ENCODE data around the gene ZBTB32.
A peak's percentile ranks its signal among the peaks of the same experiment; 100 is the strongest.

The ZBTB32 gene

DNA sequence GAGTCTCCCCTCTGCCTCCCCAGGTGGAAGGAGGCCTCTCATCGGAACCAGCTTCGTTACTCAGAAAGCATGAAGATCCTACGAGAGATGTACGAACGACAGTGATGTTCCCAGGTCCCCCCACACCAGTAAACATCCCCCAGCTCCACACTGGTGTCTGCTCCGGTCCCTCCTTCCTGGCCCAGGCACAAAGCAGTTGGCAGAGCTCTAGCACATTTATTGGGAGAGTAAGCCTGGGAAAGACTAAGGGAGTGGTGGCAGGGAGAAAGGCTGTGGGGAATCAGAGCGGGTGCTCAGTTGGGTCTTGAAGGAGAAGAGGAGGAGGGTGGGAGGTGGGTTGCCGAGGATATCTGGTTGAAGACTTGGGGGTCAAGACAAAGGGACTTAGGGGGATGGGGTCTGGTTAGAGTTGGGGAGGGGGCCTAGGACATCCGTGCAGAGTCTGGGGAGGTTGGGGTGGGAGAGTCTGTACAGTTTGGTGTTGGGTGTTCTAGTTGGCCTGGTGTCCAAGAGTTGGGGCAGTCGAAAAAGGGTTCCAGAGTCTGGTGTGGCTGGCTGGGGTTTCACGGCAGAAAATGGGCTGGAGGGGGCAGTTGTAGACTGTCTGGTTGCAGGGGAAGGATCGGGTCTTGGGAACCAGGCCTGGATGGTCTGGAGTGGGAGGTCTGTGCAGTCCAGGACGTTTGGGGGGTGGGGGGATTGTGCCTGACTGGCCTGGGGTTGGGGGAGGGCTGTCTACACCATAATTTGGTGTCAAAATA is 50.2 kb downstream of the ZBTB32 start:
- no peak overlapping the region for H3K4me3 ChIP-seq (ENCODE audit: low read depth, low read length)
- in situ Hi-C loops (cut with HindIII; ENCODE audit: low sequenced_read_pairs), result no loop called here
- TF ChIP-seq, protein P1, sequence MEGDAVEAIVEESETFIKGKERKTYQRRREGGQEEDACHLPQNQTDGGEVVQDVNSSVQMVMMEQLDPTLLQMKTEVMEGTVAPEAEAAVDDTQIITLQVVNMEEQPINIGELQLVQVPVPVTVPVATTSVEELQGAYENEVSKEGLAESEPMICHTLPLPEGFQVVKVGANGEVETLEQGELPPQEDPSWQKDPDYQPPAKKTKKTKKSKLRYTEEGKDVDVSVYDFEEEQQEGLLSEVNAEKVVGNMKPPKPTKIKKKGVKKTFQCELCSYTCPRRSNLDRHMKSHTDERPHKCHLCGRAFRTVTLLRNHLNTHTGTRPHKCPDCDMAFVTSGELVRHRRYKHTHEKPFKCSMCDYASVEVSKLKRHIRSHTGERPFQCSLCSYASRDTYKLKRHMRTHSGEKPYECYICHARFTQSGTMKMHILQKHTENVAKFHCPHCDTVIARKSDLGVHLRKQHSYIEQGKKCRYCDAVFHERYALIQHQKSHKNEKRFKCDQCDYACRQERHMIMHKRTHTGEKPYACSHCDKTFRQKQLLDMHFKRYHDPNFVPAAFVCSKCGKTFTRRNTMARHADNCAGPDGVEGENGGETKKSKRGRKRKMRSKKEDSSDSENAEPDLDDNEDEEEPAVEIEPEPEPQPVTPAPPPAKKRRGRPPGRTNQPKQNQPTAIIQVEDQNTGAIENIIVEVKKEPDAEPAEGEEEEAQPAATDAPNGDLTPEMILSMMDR (IDR thresholded peaks at IDR 0.05; ENCODE audit: low read depth, low read length, missing control alignments), result no peak
- no peak for DNase-seq (ENCODE audit: low read depth)

DNA sequence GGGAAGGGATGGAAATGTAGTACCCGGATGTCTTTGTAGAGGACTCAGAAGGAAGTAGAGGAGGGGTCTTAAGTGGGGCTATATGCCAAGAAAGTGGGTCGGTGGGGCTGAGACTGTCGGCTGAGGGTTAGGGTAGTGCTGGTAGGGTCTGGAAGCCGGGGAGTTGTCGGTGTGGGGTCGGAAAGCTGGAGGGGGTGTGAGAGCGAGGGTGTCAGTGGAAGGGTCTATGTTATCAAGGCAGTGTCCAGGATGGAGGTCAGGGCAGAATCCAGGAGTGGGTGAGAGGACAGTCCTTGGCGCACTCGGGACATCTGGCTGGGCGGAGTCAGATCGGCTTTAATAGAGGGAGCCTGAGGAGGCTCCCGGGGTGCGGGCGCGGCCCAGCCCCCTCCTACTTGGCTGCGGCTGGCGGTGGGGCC is 50.8 kb downstream of the ZBTB32 start:
- H3K4me3 ChIP-seq (ENCODE audit: low read depth, low read length), result no peak overlapping the region
- no peak for DNase-seq (ENCODE audit: low read depth)
- in situ Hi-C loops (cut with HindIII; ENCODE audit: low sequenced_read_pairs), result no loop called here
- TF ChIP-seq, protein P1 (IDR thresholded peaks at IDR 0.05; ENCODE audit: low read depth, low read length, missing control alignments), result no peak

DNA sequence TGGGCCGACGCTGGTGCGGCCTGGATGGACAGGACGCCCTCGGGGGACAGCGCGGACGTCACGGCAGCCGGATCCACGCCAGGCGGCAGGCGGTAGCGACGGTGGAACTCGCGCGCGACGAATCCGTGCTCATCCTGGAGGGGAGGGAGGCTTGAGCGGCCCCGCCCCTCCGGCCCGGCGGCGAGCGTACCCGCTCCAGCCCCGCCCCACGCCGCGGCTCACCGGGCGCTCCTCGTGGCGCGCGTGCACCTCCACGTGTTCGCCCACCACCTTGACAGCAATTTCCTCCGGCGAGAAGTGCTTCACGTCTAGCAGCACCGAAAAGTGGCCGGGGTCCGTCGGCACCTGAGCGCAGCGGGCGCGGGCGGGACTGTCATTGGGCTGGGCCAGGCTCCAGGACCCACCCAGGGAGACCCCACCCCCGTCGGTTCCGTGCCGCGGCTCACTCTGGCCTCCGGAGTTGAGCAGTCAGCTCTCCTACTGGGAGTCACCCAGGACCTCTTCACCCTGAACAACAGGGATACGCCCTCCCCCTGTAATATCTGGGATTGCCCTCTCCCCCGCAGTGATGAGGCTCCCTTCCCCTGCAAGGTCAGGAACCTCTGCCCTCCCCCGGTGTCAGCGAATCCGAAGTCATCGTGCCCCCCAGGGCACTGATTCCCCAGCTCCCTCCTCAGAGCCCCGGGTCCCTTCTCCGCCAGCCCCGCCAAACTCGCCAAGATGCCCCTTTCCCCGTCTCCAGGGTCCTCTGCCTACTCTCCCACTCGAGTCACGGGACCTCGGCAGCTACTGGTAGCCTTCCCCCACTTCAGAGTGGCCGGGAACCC is 51.4 kb downstream of the ZBTB32 start:
- no peak for DNase-seq (ENCODE audit: low read depth)
- H3K4me3 ChIP-seq (ENCODE audit: low read depth, low read length), result peak overlapping the region; percentile 94
- in situ Hi-C loops (cut with HindIII; ENCODE audit: low sequenced_read_pairs), result no loop called here
- TF ChIP-seq, protein P1 (IDR thresholded peaks at IDR 0.05; ENCODE audit: low read depth, low read length, missing control alignments), result no peak

DNA sequence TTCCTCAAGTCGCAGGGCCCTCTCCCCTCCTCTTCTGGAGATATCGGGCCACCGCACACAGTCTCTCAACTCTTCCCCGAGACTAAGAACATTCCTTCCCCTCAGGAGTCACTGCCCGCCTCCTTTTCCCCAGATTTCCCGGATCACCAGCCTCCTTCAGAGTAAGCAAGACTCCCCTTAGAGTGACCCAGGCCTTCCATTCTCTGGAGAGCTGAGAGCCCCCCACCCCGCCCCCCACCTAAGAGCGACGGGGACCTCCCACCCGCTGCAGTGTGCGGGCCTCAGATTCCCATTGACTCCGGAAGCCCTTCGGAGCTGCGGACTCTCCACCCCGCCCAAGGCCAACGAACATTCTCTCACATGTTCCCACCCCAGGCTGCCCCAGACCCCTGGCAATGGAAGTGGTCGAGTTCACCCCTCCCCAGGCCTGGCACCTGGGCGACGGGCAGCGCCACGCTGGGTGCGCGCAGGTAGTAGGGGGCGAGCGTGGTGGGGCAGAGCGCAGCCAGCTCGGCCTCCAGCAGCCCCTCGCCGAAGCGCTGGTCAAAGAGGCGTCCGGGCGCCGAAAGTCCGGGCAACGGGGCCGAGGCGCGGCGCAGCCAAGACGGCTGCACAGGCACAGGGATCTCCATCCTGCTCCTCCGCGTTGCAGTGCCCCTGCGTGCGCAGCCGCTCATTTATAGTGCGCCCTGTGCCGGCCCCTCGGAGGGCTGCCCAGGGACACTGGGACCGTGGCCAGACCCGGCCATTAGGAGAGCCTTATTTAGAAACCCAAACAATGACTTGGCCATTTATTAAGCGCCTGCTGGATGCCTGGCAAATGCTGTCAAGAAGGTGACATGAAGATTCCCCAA is 52.2 kb downstream of the ZBTB32 start, which contains the start of gene HSPB6:
Gene HSPB6 (minus strand): TSS at position 653 of the 854 bp plus-strand sequence. CDS start 21 bp downstream, at position 632.
- TF ChIP-seq, protein P1 (IDR thresholded peaks at IDR 0.05; ENCODE audit: low read depth, low read length, missing control alignments), result no peak
- H3K4me3 ChIP-seq (ENCODE audit: low read depth, low read length), result peak within 1 kb of the TSS; percentile 94
- peak; percentile 16 for DNase-seq (ENCODE audit: low read depth)
- in situ Hi-C loops (cut with HindIII; ENCODE audit: low sequenced_read_pairs), result no loop called here

DNA sequence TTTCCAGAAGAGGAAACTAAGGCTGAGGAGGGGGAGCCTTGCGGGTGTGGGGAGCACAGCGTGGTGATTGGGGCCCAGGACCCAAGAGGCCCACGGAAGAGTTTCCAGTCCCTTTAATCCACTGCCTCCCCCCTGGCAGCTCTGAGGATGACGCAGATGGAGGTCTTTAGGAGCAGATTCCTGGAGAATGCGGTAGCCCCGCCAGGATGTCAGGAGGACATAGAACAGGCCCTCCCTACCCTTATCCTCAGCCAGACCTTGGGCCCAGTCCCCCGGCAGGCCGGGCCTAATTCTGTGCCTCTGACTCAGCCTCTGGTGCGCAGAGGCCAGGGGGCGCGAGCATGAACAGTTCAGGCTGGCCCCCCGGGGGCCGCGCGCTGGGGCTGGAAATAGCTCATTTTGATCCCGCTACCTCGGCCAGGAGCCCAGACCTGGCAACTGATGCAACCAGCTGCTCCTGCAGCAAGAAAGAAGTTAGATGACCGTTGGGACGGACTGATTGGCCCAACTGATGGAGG is 52.9 kb downstream of the ZBTB32 start:
- H3K4me3 ChIP-seq (ENCODE audit: low read depth, low read length), result peak overlapping the region; percentile 94
- TF ChIP-seq, protein P1 (IDR thresholded peaks at IDR 0.05; ENCODE audit: low read depth, low read length, missing control alignments), result no peak
- in situ Hi-C loops (cut with HindIII; ENCODE audit: low sequenced_read_pairs), result no loop called here
- peak; percentile 86 for DNase-seq (ENCODE audit: low read depth)
